ENCODE data around the gene ADAMTSL3. TPM values are rescaled to one million over a fixed set of nuclear protein-coding genes. Genes with fewer than 3 reads are reported as not detected.
A peak's percentile ranks its signal among the peaks of the same experiment; 100 is the strongest.

The ADAMTSL3 gene
- total and polyA plus RNA-seq, 4 donors, result 3.5 to 19.0 (median 8.0) TPM

DNA sequence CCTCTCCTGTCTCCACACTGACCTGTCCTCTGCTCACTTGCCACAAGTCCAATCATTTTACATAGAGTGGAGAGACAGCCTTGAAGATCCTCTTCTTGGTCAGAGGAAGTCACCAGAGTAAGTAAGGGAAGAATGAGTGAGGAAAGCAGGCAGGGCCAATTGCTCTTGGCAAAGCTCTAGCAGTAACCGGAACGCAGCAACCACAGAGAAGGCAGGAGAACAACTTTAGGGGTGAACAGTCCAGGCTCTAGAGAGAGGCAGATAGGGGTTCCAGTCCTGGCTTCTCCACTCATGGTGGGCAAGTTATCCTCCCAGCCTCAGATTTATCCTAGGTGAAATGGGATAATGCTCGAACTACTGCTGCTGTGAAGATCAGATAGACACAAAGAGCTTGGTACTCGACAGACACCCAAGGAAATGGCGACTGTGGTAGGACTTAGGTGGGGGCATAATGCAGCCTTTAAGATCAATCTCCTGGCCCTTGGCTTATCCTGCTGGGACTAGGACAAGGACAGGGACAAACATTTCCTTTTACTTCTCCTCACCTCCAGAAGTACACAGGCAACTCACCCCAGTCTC is 1.2 kb upstream of the ADAMTSL3 start:
- DNase-seq (ENCODE audit: low spot score), result no peak
- no peak overlapping the region for H3K4me3 ChIP-seq (ENCODE audit: low read depth in 1 of 3, low read length in 3 of 3)
- no peak overlapping the region for H3K9ac ChIP-seq (ENCODE audit: low read depth in 1 of 2, low read length in 2 of 2)
- TF ChIP-seq FOXA2 (IDR thresholded peaks at IDR 0.05) (no peak), YY1 (IDR thresholded peaks at IDR 0.05) (no peak)
- TF ChIP-seq, protein P1, sequence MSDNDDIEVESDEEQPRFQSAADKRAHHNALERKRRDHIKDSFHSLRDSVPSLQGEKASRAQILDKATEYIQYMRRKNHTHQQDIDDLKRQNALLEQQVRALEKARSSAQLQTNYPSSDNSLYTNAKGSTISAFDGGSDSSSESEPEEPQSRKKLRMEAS (IDR thresholded peaks at IDR 0.05), result no peak
- TF ChIP-seq, protein P2, sequence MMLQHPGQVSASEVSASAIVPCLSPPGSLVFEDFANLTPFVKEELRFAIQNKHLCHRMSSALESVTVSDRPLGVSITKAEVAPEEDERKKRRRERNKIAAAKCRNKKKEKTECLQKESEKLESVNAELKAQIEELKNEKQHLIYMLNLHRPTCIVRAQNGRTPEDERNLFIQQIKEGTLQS (IDR thresholded peaks at IDR 0.05), result no peak
- no peak overlapping the region for H3K27ac ChIP-seq (ENCODE audit: low read depth in 1 of 2, low read length in 2 of 2)
- no peaks in the 10 kb centered on the region for H3K27me3 ChIP-seq (ENCODE audit: control insufficient read depth in 4 of 4, insufficient read depth in 4 of 4, low read length in 3 of 4)
- H3K9me3 ChIP-seq (ENCODE audit: control insufficient read depth in 4 of 4, low read length in 3 of 4), result no peaks in the 10 kb centered on the region
- H3K36me3 ChIP-seq (ENCODE audit: control insufficient read depth in 4 of 4, insufficient read depth in 3 of 4, low read depth in 1 of 4, low read length in 3 of 4), result no peaks in the 10 kb centered on the region
- peaks cover 5 to 30% (median 28%) of the 10 kb centered on the region in 4 donors for H3K4me1 ChIP-seq (ENCODE audit: control insufficient read depth in 4 of 4, insufficient read depth in 4 of 4, low read length in 3 of 4)
- 95% methylated on average over 5 of the region's 5 CpGs for WGBS

DNA sequence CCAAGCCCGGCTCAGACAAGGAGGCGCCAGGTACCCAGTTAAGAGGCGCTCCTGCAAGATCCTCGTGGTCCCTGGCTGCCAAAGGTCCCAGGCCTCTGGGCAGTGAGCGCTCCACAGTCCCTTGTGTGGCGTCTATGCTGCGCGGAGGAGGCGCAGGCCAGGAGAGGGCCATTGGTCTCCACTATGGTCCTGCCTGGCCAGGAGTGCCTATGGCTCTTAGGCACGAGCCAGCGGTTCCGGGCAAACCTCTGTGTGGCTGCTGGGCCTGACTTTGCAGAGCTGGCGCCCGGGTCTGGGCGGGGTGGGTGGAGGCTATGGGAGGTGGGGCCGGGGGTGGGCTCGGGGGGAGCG is 660 bp upstream of the ADAMTSL3 start:
- DNase-seq (ENCODE audit: low spot score), result no peak
- no peaks in the 10 kb centered on the region for H3K9me3 ChIP-seq (ENCODE audit: control insufficient read depth in 4 of 4, low read length in 3 of 4)
- no peaks in the 10 kb centered on the region for H3K27me3 ChIP-seq (ENCODE audit: control insufficient read depth in 4 of 4, insufficient read depth in 4 of 4, low read length in 3 of 4)
- H3K9ac ChIP-seq (ENCODE audit: low read depth in 1 of 2, low read length in 2 of 2), result no peak overlapping the region
- peak overlapping the region in 1 of 3 donors; percentile 63 for H3K4me3 ChIP-seq (ENCODE audit: low read depth in 1 of 3, low read length in 3 of 3)
- WGBS, result 34% methylated on average over 18 of the region's 18 CpGs
- H3K27ac ChIP-seq (ENCODE audit: low read depth in 1 of 2, low read length in 2 of 2), result peak overlapping the region in 1 of 2 donors; percentile 14
- H3K36me3 ChIP-seq (ENCODE audit: control insufficient read depth in 4 of 4, insufficient read depth in 3 of 4, low read depth in 1 of 4, low read length in 3 of 4), result no peaks in the 10 kb centered on the region
- H3K4me1 ChIP-seq (ENCODE audit: control insufficient read depth in 4 of 4, insufficient read depth in 4 of 4, low read length in 3 of 4), result peaks cover 5 to 34% (median 31%) of the 10 kb centered on the region in 4 donors
- TF ChIP-seq, protein P3, sequence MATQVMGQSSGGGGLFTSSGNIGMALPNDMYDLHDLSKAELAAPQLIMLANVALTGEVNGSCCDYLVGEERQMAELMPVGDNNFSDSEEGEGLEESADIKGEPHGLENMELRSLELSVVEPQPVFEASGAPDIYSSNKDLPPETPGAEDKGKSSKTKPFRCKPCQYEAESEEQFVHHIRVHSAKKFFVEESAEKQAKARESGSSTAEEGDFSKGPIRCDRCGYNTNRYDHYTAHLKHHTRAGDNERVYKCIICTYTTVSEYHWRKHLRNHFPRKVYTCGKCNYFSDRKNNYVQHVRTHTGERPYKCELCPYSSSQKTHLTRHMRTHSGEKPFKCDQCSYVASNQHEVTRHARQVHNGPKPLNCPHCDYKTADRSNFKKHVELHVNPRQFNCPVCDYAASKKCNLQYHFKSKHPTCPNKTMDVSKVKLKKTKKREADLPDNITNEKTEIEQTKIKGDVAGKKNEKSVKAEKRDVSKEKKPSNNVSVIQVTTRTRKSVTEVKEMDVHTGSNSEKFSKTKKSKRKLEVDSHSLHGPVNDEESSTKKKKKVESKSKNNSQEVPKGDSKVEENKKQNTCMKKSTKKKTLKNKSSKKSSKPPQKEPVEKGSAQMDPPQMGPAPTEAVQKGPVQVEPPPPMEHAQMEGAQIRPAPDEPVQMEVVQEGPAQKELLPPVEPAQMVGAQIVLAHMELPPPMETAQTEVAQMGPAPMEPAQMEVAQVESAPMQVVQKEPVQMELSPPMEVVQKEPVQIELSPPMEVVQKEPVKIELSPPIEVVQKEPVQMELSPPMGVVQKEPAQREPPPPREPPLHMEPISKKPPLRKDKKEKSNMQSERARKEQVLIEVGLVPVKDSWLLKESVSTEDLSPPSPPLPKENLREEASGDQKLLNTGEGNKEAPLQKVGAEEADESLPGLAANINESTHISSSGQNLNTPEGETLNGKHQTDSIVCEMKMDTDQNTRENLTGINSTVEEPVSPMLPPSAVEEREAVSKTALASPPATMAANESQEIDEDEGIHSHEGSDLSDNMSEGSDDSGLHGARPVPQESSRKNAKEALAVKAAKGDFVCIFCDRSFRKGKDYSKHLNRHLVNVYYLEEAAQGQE (IDR thresholded peaks at IDR 0.05), result no peak
- TF ChIP-seq GABPA (IDR thresholded peaks at IDR 0.05 in 1 of 2, conservative IDR thresholded peaks at IDR 0.05 in 1 of 2), result no peak
- TF ChIP-seq, protein P4, sequence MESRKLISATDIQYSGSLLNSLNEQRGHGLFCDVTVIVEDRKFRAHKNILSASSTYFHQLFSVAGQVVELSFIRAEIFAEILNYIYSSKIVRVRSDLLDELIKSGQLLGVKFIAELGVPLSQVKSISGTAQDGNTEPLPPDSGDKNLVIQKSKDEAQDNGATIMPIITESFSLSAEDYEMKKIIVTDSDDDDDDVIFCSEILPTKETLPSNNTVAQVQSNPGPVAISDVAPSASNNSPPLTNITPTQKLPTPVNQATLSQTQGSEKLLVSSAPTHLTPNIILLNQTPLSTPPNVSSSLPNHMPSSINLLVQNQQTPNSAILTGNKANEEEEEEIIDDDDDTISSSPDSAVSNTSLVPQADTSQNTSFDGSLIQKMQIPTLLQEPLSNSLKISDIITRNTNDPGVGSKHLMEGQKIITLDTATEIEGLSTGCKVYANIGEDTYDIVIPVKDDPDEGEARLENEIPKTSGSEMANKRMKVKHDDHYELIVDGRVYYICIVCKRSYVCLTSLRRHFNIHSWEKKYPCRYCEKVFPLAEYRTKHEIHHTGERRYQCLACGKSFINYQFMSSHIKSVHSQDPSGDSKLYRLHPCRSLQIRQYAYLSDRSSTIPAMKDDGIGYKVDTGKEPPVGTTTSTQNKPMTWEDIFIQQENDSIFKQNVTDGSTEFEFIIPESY (IDR thresholded peaks at IDR 0.05), result no peak
- no peak for TF ChIP-seq JUND (IDR thresholded peaks at IDR 0.05)
- no peak for TF ChIP-seq RAD21 (IDR thresholded peaks at IDR 0.05)
